HEK293 (cell line): Measurements from ENCODE around the gene PDIA5.

Experiments used
- CTCF ChIP-seq: fragments of 450-650 bp; formaldehyde crosslinking; IDR thresholded peaks from 2 replicates; pipeline ENCODE4 v1.5.1; 2016; ENCODE audit warnings: missing biosample characterization, missing genetic modification characterization
- YY1 ChIP-seq: fragments of 450-650 bp; formaldehyde crosslinking; IDR thresholded peaks from 2 replicates; pipeline ENCODE4 v1.5.1; 2018; ENCODE audit warnings: missing biosample characterization, missing genetic modification characterization
- ZBTB6 ChIP-seq: fragments of 450-650 bp; formaldehyde crosslinking; IDR thresholded peaks from 2 replicates; pipeline ENCODE4 v1.5.1; 2017; ENCODE audit warnings: missing biosample characterization, missing genetic modification characterization
- ZNF10 ChIP-seq: fragments of 450-650 bp; formaldehyde crosslinking; IDR thresholded peaks from 2 replicates; pipeline ENCODE4 v1.5.1; 2017; ENCODE audit warnings: missing biosample characterization, missing genetic modification characterization
- ZNF132 ChIP-seq: fragments of 450-650 bp; formaldehyde crosslinking; IDR thresholded peaks from 2 replicates; pipeline ENCODE4 v1.5.1; 2017; ENCODE audit warnings: missing biosample characterization, missing genetic modification characterization, borderline replicate concordance
- ZNF473 ChIP-seq: fragments of 450-650 bp; formaldehyde crosslinking; IDR thresholded peaks from 2 replicates; pipeline ENCODE4 v1.5.1; 2017; ENCODE audit warnings: missing biosample characterization, missing genetic modification characterization
- ZNF530 ChIP-seq: fragments of 450-650 bp; formaldehyde crosslinking; IDR thresholded peaks from 2 replicates; pipeline ENCODE4 v1.5.1; 2016; ENCODE audit warnings: low read depth, missing biosample characterization, missing genetic modification characterization
- ZNF560 ChIP-seq: fragments of 450-650 bp; formaldehyde crosslinking; IDR thresholded peaks from 2 replicates; pipeline ENCODE4 v1.5.1; 2017; ENCODE audit warnings: missing biosample characterization, missing genetic modification characterization, borderline replicate concordance
- ZSCAN23 ChIP-seq: fragments of 450-650 bp; formaldehyde crosslinking; IDR thresholded peaks from 2 replicates; pipeline ENCODE4 v1.5.1; 2016; ENCODE audit warnings: missing biosample characterization, missing genetic modification characterization

GRCh38 chr3:123034120-123034519 lies 32.7 kb upstream of the PDIA5 start:
- no peak for TF ChIP-seq ZNF530
- TF ChIP-seq ZNF132 (tag by site-specific recombination) = no peak
- TF ChIP-seq ZSCAN23 (tag by site-specific recombination) = no peak
- TF ChIP-seq CTCF (tag by site-specific recombination) = no peak
- no peak for TF ChIP-seq ZBTB6 (tag by site-specific recombination)
- no peak for TF ChIP-seq ZNF560 (tag by site-specific recombination)
- TF ChIP-seq ZNF10 (tag by site-specific recombination) = no peak
- TF ChIP-seq ZNF473 (tag by site-specific recombination) = no peak
- TF ChIP-seq YY1 (tag by site-specific recombination) = no peak
